GM12878 (cell line): ENCODE measurements around the gene DLEC1. TPM values are rescaled to one million over a fixed set of nuclear protein-coding genes. Genes with fewer than 3 reads are reported as not detected.
A peak's percentile ranks its signal among the peaks of the same experiment; 100 is the strongest.

Source experiments
- CBX3 ChIP-seq: fragments of 200-600 bp; sonication (generic); IDR thresholded peaks from 2 replicates; pipeline ENCODE4 v1.6.1; 2016; ENCODE audit warnings: low read depth, borderline replicate concordance
- CHD1 ChIP-seq: IDR thresholded peaks from 2 replicates; pipeline ENCODE4 v1.6.1; 2012; ENCODE audit warnings: low read depth, low read length, improper control_type of control experiment
- CHD2 ChIP-seq: IDR thresholded peaks from 2 replicates; pipeline ENCODE4 v1.6.1; 2011; ENCODE audit warnings: low read depth, low read length, improper control_type of control experiment, borderline replicate concordance
- IRF5 ChIP-seq: fragments of 450-650 bp; IDR thresholded peaks from 2 replicates; pipeline ENCODE4 v1.6.1; 2017; ENCODE audit warnings: borderline replicate concordance
- NRF1 ChIP-seq: conservative IDR thresholded peaks from 2 replicates; pipeline ENCODE4 v1.6.1; 2011; ENCODE audit warnings: mild to moderate bottlenecking, low read depth, low read length, improper control_type of control experiment
- RBBP5 ChIP-seq: fragments of 200-600 bp; sonication (generic); conservative IDR thresholded peaks from 2 replicates; pipeline ENCODE4 v1.6.1; 2016
- RCOR1 ChIP-seq: conservative IDR thresholded peaks from 2 replicates; pipeline ENCODE4 v1.6.1; 2012; ENCODE audit warnings: low read depth, low read length, improper control_type of control experiment
- STAT1 ChIP-seq: fragments of 450-650 bp; conservative IDR thresholded peaks from 2 replicates; pipeline ENCODE4 v1.6.1; 2014; ENCODE audit warnings: antibody characterized with exemption, mild to moderate bottlenecking
- ZNF274 ChIP-seq: IDR thresholded peaks from one replicate; pipeline ENCODE4 v1.8.0; 2011; ENCODE audit not compliant: insufficient read length, insufficient read depth
- polyA plus RNA-seq, 11 experiments: library from polyadenylated mRNA; depleted of rRNA in 4 of 11; unstranded in 6 of 11; stranded (reverse) in 5 of 11; fragments of >200 nt; fragmentation: Nextera tagmentation in 4 of 11; fragmentation: Illumina TruSeq in 1 of 11; extraction: Ambion mirVana in 4 of 11; extraction: Trizol in 1 of 11; gene quantifications; 1 replicate in 1 of 11; 2 replicates in 10 of 11; pipeline versions ENCODE4 v1.2.1 to v1.2.3, GENCODE V29; 2011 to 2016; ENCODE audit warnings: inconsistent platforms in 2 of 11, missing spikeins in 2 of 11, low read depth in 1 of 11
- total RNA-seq, 4 experiments: library from RNA; depleted of rRNA in 3 of 4; stranded (reverse); fragments of >200 nt in 3 of 4; fragmentation: Illumina TruSeq in 1 of 4; extraction: Trizol in 1 of 4; gene quantifications; 2 replicates each; pipeline versions ENCODE4 v1.2.1 to v1.2.3, GENCODE V29; 2013 to 2021
- TF ChIP-seq, protein P1 (sequence below): IDR thresholded peaks from 2 replicates; pipeline ENCODE4 v1.6.1; 2011; ENCODE audit warnings: low read depth, low read length, improper control_type of control experiment, borderline replicate concordance
- TF ChIP-seq, protein P2 (sequence below): fragments of 450-650 bp; formaldehyde crosslinking; IDR thresholded peaks from 2 replicates; pipeline ENCODE4 v1.4.0; 2022; ENCODE audit warnings: mild to moderate bottlenecking, moderate library complexity
- TF ChIP-seq, protein P3 (sequence below): fragments of 450-650 bp; IDR thresholded peaks from 2 replicates; pipeline ENCODE4 v1.6.1; 2018; ENCODE audit warnings: mild to moderate bottlenecking, low read depth, moderate library complexity; ENCODE audit not compliant: partially characterized antibody
- TF ChIP-seq, protein P4 (sequence below): fragments of 450-650 bp; IDR thresholded peaks from 2 replicates; pipeline ENCODE4 v1.6.1; 2017; ENCODE audit warnings: mild to moderate bottlenecking, moderate library complexity

The DLEC1 gene
- total and polyA plus RNA-seq, 10 of the 15 experiments (the other 5 are each of a cell fraction or from before 2014, with no cell fraction given): 0.03 to 0.29 (median 0.07) TPM; not detected in 3

DNA sequence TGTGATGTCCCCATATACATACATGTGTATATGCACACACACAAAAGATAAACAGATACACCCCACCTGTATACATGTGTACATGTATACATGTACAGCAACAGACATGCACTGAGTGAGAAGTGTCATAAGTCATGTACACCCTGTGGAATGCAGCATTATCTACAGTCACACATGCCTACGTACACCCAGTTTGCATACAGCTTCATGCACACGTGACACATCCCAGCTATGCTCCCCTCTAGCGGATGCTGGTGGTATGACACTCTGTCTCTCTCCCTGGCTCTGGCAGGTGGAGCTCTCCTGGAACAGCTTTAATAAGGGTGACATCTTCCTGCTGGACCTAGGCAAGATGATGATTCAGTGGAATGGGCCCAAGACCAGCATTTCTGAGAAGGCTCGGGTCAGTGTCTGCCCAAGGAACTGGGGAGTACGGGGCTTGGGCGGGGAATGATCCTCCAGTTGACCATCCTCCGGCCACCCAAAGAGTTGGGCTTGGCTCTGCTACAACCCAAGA, 42.2 kb upstream of the DLEC1 start (continued):
- no peak for TF ChIP-seq STAT1
- no peak for TF ChIP-seq IRF5
- no peak for TF ChIP-seq RCOR1
- TF ChIP-seq CBX3: no peak
- no peak for TF ChIP-seq CHD2
- TF ChIP-seq, protein P1, sequence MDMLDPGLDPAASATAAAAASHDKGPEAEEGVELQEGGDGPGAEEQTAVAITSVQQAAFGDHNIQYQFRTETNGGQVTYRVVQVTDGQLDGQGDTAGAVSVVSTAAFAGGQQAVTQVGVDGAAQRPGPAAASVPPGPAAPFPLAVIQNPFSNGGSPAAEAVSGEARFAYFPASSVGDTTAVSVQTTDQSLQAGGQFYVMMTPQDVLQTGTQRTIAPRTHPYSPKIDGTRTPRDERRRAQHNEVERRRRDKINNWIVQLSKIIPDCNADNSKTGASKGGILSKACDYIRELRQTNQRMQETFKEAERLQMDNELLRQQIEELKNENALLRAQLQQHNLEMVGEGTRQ: peak; percentile 93
- no peak for TF ChIP-seq CHD1
- TF ChIP-seq, protein P2, sequence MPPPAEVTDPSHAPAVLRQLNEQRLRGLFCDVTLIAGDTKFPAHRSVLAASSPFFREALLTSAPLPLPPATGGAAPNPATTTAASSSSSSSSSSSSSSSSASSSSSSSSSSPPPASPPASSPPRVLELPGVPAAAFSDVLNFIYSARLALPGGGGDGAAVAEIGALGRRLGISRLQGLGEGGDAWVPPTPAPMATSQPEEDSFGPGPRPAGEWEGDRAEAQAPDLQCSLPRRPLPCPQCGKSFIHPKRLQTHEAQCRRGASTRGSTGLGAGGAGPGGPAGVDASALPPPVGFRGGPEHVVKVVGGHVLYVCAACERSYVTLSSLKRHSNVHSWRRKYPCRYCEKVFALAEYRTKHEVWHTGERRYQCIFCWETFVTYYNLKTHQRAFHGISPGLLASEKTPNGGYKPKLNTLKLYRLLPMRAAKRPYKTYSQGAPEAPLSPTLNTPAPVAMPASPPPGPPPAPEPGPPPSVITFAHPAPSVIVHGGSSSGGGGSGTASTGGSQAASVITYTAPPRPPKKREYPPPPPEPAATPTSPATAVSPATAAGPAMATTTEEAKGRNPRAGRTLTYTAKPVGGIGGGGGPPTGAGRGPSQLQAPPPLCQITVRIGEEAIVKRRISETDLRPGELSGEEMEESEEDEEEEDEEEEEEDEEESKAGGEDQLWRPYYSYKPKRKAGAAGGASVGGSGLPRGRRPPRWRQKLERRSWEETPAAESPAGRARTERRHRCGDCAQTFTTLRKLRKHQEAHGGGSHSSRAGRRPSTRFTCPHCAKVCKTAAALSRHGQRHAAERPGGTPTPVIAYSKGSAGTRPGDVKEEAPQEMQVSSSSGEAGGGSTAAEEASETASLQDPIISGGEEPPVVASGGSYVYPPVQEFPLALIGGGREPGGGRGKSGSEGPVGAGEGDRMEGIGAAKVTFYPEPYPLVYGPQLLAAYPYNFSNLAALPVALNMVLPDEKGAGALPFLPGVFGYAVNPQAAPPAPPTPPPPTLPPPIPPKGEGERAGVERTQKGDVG (CRISPR knock-in tag): no peak
- TF ChIP-seq, protein P3, sequence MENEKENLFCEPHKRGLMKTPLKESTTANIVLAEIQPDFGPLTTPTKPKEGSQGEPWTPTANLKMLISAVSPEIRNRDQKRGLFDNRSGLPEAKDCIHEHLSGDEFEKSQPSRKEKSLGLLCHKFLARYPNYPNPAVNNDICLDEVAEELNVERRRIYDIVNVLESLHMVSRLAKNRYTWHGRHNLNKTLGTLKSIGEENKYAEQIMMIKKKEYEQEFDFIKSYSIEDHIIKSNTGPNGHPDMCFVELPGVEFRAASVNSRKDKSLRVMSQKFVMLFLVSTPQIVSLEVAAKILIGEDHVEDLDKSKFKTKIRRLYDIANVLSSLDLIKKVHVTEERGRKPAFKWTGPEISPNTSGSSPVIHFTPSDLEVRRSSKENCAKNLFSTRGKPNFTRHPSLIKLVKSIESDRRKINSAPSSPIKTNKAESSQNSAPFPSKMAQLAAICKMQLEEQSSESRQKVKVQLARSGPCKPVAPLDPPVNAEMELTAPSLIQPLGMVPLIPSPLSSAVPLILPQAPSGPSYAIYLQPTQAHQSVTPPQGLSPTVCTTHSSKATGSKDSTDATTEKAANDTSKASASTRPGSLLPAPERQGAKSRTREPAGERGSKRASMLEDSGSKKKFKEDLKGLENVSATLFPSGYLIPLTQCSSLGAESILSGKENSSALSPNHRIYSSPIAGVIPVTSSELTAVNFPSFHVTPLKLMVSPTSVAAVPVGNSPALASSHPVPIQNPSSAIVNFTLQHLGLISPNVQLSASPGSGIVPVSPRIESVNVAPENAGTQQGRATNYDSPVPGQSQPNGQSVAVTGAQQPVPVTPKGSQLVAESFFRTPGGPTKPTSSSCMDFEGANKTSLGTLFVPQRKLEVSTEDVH: no peak
- no peak for TF ChIP-seq RBBP5
- TF ChIP-seq, protein P4, sequence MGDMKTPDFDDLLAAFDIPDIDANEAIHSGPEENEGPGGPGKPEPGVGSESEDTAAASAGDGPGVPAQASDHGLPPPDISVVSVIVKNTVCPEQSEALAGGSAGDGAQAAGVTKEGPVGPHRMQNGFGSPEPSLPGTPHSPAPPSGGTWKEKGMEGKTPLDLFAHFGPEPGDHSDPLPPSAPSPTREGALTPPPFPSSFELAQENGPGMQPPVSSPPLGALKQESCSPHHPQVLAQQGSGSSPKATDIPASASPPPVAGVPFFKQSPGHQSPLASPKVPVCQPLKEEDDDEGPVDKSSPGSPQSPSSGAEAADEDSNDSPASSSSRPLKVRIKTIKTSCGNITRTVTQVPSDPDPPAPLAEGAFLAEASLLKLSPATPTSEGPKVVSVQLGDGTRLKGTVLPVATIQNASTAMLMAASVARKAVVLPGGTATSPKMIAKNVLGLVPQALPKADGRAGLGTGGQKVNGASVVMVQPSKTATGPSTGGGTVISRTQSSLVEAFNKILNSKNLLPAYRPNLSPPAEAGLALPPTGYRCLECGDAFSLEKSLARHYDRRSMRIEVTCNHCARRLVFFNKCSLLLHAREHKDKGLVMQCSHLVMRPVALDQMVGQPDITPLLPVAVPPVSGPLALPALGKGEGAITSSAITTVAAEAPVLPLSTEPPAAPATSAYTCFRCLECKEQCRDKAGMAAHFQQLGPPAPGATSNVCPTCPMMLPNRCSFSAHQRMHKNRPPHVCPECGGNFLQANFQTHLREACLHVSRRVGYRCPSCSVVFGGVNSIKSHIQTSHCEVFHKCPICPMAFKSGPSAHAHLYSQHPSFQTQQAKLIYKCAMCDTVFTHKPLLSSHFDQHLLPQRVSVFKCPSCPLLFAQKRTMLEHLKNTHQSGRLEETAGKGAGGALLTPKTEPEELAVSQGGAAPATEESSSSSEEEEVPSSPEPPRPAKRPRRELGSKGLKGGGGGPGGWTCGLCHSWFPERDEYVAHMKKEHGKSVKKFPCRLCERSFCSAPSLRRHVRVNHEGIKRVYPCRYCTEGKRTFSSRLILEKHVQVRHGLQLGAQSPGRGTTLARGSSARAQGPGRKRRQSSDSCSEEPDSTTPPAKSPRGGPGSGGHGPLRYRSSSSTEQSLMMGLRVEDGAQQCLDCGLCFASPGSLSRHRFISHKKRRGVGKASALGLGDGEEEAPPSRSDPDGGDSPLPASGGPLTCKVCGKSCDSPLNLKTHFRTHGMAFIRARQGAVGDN: no peak
- no peak for TF ChIP-seq ZNF274
- TF ChIP-seq NRF1: no peak
